Skeletal muscle cell (primary cell): ENCODE results near the gene NDP.

Experiments used
- DNase-seq: peaks from one replicate; pipeline ENCODE4 v3.0.0-alpha.2; 2010; ENCODE audit warnings: low read depth
- H3K4me3 ChIP-seq: 2 replicates; pipeline ENCODE4 v1.5.1; 2011; ENCODE audit warnings: low read depth, mild to moderate bottlenecking, control low read depth, low read length, moderate library complexity

Gene NDP

GRCh38 chrX:43973249-43974099 lies at the start of gene NDP:
NDP (minus strand) TSS chrX:43973390; CDS start chrX:43958645, 14,745 bp downstream.
- no peak for DNase-seq
- peak within 1 kb of the TSS; percentile 40 for H3K4me3 ChIP-seq

- no peak for DNase-seq
- H3K4me3 ChIP-seq, result no peak overlapping the region
Measured at GRCh38 chrX:44022964-44023363, 49.8 kb upstream of the NDP start.

GRCh38 chrX:44020693-44021092 lies 47.5 kb upstream of the NDP start:
- H3K4me3 ChIP-seq, result no peak overlapping the region
- no peak for DNase-seq

- no peak overlapping the region for H3K4me3 ChIP-seq
- DNase-seq, result no peak
Measured at GRCh38 chrX:44019911-44020310, 46.7 kb upstream of the NDP start.

DNA sequence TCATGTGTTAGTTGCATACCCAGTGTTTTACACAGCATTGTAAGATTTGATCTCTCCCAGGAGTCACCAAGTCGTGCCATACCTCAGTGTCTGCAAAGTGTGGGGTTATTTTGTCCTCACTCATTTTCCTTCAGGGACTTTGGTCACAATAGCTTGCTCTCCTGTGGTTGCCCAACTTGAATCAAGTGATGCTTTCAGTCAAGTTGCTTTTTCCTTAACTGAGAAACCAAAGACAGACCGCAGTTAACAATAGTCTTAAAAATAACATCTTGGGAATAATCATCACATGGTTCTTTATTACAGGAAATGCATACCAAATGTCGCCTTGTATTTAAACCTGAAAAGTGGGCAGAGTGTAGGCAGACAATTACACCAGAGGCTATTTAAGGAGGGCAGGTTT lies 44.5 kb upstream of the NDP start:
- DNase-seq, result no peak
- H3K4me3 ChIP-seq, result no peak overlapping the region

- DNase-seq, result no peak
- H3K4me3 ChIP-seq, result no peak overlapping the region
Measured at GRCh38 chrX:44016906-44017305, 43.7 kb upstream of the NDP start.

- DNase-seq, result peak; percentile 51
- H3K4me3 ChIP-seq, result no peak overlapping the region
Measured at GRCh38 chrX:44012484-44013096, 39.4 kb upstream of the NDP start.

DNA sequence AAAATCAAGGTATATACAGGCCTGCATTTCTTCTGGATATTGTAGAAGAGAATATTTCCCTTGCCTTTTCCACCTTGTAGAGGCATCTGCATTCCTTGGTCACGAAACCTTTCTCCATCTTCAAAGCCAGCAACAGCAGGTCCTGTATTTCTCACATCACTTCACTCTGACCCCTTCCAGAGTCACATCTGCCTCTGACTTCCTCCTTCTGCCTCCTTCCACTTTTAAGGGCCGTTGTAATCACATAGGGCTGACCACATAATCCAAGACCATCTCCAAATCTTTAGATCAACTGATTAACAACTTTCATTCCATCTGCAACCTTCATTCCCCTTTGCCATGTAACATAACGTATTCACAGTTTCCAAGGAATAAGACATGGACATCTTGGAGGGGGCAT lies 38.3 kb upstream of the NDP start:
- H3K4me3 ChIP-seq, result no peak overlapping the region
- no peak for DNase-seq

DNA sequence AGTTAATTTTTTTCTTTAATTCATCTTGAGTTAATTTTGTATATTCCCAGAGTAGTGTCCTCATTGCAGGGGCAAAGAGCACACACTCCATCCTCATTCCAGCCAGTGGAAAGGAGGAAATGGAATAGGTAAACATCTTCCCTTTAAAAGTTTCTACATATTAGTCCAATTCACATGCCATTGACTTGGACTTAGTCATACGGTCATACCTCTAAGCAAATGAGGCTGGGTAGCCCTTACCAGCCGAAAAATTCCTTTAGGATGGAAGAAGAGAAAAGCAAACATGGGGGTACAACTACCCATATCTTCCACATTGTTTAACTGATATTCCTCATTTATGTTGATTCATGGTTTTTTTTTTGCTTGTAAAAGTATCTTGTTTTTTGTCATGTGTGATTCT lies 37.4 kb upstream of the NDP start:
- no peak overlapping the region for H3K4me3 ChIP-seq
- no peak for DNase-seq

DNA sequence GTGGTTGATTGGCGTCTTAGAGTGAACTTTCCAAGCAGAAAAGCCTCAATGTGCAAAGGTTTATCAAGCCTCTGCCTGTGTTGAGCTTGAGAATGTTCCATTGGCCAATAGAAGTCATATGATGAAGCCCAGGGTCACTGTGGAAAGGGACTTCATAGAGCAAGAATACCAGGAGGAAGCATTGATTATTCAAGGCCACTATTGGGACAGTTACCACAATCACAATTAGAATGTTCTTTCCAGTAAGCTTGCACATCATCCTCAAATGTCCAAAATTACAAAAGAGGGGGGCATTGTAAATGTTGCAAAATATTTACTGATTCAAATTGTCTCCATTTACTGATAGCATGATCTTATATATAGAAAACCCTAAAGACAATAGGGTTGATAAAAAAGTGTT lies 32.9 kb upstream of the NDP start:
- H3K4me3 ChIP-seq, result no peak overlapping the region
- no peak for DNase-seq

GRCh38 chrX:44003975-44004374 lies 30.8 kb upstream of the NDP start:
- peak; percentile 19 for DNase-seq
- no peak overlapping the region for H3K4me3 ChIP-seq

DNA sequence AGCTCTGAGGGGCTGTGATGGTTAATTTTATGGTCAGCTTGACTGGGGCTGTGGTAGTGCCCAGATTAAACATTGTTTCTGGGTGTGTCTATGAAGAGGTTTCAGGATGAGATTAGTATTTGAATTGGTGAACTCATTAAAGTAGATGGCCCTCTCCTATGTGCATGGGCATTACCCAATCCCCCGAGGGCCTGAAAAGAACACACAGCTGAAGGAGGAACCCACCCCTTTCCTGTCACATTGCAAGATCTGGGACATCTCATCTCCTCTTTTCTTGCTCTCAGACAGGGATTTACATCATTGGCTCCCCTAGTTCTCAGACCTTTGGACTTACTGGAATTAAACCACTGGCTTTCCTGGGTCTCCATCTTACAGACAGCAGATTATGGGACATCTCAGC lies 29.4 kb upstream of the NDP start:
- H3K4me3 ChIP-seq, result no peak overlapping the region
- DNase-seq, result peak; percentile 9

- DNase-seq, result no peak
- H3K4me3 ChIP-seq, result no peak overlapping the region
Measured at GRCh38 chrX:43998374-43998773, 25.2 kb upstream of the NDP start.

DNA sequence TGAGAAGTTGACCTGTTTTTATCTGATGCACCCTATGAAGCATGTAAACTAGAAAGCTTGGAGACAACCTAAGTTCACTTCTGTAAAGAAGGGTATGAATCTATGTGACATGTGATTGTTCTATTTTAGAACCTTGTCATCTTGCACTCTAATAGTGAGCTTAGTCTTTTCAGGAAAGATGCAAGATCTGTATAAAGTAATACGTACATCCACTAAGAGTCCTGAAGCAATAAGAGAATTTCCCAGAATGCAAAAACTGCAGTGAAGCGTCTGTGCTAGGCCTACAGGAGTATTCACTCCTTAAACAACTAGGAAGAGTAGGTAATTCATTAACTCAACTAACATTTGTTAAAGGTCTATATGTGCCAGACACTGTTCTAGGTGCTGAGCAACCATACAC lies 23.3 kb upstream of the NDP start:
- H3K4me3 ChIP-seq, result no peak overlapping the region
- no peak for DNase-seq

DNA sequence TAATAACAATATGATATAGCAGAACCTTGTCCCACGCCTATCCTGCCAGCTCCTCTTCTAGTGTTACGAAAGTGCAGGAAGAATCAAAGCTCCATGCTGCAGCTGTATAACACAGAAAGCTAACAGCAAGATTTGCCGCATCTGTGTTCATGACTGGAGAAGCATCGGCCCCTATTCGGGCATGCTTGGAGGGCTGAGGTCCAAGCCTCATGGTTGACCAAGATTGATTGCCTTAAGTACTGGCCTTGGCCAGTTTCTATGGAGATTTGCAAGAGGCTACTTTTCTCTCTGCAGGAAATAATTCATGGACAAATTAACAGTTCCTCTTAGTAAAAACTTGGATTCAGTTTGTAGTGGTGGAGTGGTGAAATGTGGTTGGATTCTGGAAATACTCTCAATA lies 12.9 kb upstream of the NDP start:
- no peak for DNase-seq
- H3K4me3 ChIP-seq, result no peak overlapping the region

DNA sequence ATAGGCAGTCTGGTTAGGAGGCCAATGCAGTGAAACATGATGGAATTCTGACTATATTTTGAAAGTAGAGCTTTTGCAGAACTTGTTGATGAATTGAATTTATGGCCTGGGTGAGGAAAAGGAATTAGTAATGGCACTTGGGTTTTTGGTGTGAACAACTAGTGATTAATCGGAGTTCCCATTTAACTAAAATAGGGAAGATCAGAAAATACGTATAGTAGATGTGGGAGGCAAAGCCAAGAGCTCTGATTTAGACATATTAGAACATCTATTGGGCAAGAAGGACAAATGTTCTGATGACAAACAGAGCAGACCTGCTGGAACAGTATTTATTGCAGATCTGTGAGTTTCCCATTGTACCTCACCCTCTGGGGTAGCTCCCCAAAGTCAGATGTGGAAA lies 12.3 kb upstream of the NDP start:
- no peak for DNase-seq
- H3K4me3 ChIP-seq, result no peak overlapping the region

DNA sequence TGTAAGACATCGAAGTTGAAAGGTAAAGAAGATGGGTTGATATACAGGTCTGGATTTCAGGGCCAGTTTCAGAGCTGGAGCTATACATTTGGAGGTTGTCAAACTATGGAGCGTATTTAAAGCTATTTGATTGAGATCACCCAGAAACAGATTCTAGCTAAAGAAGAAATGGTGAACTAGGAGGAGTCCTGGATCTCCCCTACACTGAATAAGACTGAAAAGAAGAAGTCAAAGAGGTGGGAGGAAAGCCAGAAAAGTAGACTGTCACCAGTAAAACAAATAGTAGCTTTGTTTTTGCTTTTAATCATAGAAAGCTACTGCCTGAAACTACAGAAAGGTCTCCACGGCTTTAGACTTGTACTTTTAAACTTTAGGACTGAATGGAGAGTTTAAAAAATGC lies 5.0 kb upstream of the NDP start:
- no peak overlapping the region for H3K4me3 ChIP-seq
- no peak for DNase-seq

GRCh38 chrX:43976205-43976604 lies 3.0 kb upstream of the NDP start:
- no peak for DNase-seq
- no peak overlapping the region for H3K4me3 ChIP-seq

GRCh38 chrX:43975796-43976195 lies 2.6 kb upstream of the NDP start:
- DNase-seq, result no peak
- no peak overlapping the region for H3K4me3 ChIP-seq

GRCh38 chrX:43974741-43975465 lies 1.7 kb upstream of the NDP start:
- no peak overlapping the region for H3K4me3 ChIP-seq
- DNase-seq, result no peak

GRCh38 chrX:43974100-43974475 lies 898 bp upstream of the NDP start:
- no peak for DNase-seq
- H3K4me3 ChIP-seq, result no peak overlapping the region
